HL-60 (cell line): ENCODE measurements around the gene INVS.
"Not testable (repeated sequence)": the region's sequence is repeated elsewhere in the genome, so short reads cannot be mapped to it uniquely, and the experiment has no call there.

ENCODE experiments used
- GABPA ChIP-seq: IDR thresholded peaks from 2 replicates; pipeline ENCODE4 v1.6.1; 2012; ENCODE audit warnings: low read depth
- POLR2AphosphoS5 ChIP-seq: IDR thresholded peaks from 2 replicates; pipeline ENCODE4 v1.6.1; 2012; ENCODE audit warnings: low read depth
- TF ChIP-seq, protein P1 (sequence below): IDR thresholded peaks from one replicate; pipeline ENCODE4 v1.5.1; 2011; ENCODE audit warnings: low read length, control low read depth, inconsistent platforms; ENCODE audit not compliant: insufficient read depth

DNA sequence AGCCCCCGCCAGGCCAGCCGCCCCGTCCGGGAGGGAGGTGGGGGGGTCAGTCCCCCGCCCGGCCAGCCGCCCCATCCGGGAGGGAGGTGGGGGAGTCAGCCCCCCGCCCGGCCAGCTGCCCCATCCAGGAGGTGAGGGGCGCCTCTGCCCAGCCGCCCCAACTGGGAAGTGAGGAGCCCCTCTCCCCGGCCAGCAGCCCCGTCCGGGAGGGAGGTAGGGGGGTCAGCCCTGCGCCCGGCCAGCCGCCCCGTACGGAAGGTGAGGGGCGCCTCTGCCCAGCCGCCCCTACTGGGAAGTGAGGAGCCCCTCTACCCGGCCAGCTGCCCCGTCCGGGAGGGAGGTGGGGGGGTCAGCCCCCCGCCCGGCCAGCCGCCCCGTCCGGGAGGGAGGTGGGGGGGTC lies 31.1 kb upstream of the INVS start:
- TF ChIP-seq, protein P1, sequence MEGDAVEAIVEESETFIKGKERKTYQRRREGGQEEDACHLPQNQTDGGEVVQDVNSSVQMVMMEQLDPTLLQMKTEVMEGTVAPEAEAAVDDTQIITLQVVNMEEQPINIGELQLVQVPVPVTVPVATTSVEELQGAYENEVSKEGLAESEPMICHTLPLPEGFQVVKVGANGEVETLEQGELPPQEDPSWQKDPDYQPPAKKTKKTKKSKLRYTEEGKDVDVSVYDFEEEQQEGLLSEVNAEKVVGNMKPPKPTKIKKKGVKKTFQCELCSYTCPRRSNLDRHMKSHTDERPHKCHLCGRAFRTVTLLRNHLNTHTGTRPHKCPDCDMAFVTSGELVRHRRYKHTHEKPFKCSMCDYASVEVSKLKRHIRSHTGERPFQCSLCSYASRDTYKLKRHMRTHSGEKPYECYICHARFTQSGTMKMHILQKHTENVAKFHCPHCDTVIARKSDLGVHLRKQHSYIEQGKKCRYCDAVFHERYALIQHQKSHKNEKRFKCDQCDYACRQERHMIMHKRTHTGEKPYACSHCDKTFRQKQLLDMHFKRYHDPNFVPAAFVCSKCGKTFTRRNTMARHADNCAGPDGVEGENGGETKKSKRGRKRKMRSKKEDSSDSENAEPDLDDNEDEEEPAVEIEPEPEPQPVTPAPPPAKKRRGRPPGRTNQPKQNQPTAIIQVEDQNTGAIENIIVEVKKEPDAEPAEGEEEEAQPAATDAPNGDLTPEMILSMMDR: not testable (repeated sequence)
- not testable (repeated sequence) for TF ChIP-seq POLR2AphosphoS5, GABPA
